HG02870 (cell line): ENCODE data around the gene MBL2.

Experiments
- ATAC-seq: cut with Tn5 transposase; IDR thresholded peaks from one replicate; pipeline ENCODE4 v1.9.1; 2021; ENCODE audit warnings: mild to moderate bottlenecking, moderate library complexity; ENCODE audit not compliant: unreplicated experiment

The MBL2 gene

GRCh38 chr10:52772623-52773022 is at the start of gene MBL2:
Gene MBL2 (minus strand): TSS chr10:52772784. CDS start chr10:52771635, 1,149 bp downstream.
- ATAC-seq = no peak

GRCh38 chr10:52820309-52820708 is 47.7 kb upstream of the MBL2 start:
- ATAC-seq = no peak

- peak; percentile 94 for ATAC-seq
These were observed 45.4 kb upstream of the MBL2 start for GRCh38 chr10:52818019-52818418.

GRCh38 chr10:52814506-52814905 is 41.9 kb upstream of the MBL2 start:
- ATAC-seq = no peak

GRCh38 chr10:52811776-52812175 is 39.2 kb upstream of the MBL2 start:
- ATAC-seq = no peak

- no peak for ATAC-seq
These were observed 38.2 kb upstream of the MBL2 start for GRCh38 chr10:52810761-52811160.

GRCh38 chr10:52807803-52808202 is 35.2 kb upstream of the MBL2 start:
- no peak for ATAC-seq

GRCh38 chr10:52805414-52806285 is 33.1 kb upstream of the MBL2 start:
- ATAC-seq = no peak

GRCh38 chr10:52801947-52802346 is 29.4 kb upstream of the MBL2 start:
- ATAC-seq = no peak

- no peak for ATAC-seq
These were observed 13.5 kb upstream of the MBL2 start for GRCh38 chr10:52786098-52786497.

GRCh38 chr10:52785418-52785817 is 12.8 kb upstream of the MBL2 start:
- ATAC-seq = no peak

GRCh38 chr10:52783726-52784125 is 11.1 kb upstream of the MBL2 start:
- ATAC-seq = no peak

GRCh38 chr10:52782554-52782953 is 10.0 kb upstream of the MBL2 start:
- ATAC-seq = no peak

GRCh38 chr10:52780391-52781155 is 8.0 kb upstream of the MBL2 start:
- ATAC-seq = peak; percentile 5

GRCh38 chr10:52779541-52780390 is 7.2 kb upstream of the MBL2 start:
- ATAC-seq = peak; percentile 92

- no peak for ATAC-seq
These were observed 6.2 kb upstream of the MBL2 start for GRCh38 chr10:52778511-52779392.

GRCh38 chr10:52777414-52777813 is 4.8 kb upstream of the MBL2 start:
- no peak for ATAC-seq

- no peak for ATAC-seq
These were observed 3.9 kb upstream of the MBL2 start for GRCh38 chr10:52776471-52776903.

- no peak for ATAC-seq
These were observed 2.6 kb upstream of the MBL2 start for GRCh38 chr10:52775132-52775647.

- ATAC-seq = no peak
These were observed 2.1 kb upstream of the MBL2 start for GRCh38 chr10:52774600-52775106.
